Astrocyte of the hippocampus (primary cell): ENCODE measurements around the gene KCNMB3.
A peak's percentile ranks its signal among the peaks of the same experiment; 100 is the strongest.

Experiments used
- DNase-seq: peaks from one replicate; pipeline ENCODE4 v3.0.0; 2011; ENCODE audit warnings: low read depth, low spot score

Gene KCNMB3

GRCh38 chr3:179196098-179196497 lies 54.8 kb downstream of the KCNMB3 start:
- DNase-seq = peak; percentile 81

GRCh38 chr3:179194931-179195330 lies 56.0 kb downstream of the KCNMB3 start:
- DNase-seq = no peak
